Dedifferentiated amniotic fluid mesenchymal stem cell (primary cell): ENCODE measurements around the gene PTPRG.

ENCODE experiments used
- DNase-seq: peaks from one replicate; pipeline ENCODE4 v3.0.0-alpha.2; 2016; ENCODE audit errors: extremely low spot score

The PTPRG gene

DNA sequence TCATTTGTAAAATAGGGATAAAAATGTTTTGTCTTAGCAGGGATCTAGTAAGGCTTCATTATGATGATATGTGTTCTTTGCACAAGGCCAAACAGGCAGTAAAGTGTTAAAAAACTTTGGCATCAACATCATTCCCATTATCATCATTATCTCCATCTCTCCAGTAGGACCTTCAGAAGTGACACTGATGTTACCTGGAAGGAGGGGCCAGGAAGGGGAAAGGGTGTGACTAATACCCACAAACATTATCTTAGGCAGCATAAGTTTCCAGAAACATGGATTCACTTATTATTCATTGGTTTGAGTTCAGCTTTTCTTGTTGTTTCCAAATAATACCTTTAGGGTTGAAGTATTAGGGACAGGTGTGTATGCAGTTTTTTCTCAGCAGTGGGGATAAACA lies 399.6 kb downstream of the PTPRG start:
- DNase-seq = no peak

DNA sequence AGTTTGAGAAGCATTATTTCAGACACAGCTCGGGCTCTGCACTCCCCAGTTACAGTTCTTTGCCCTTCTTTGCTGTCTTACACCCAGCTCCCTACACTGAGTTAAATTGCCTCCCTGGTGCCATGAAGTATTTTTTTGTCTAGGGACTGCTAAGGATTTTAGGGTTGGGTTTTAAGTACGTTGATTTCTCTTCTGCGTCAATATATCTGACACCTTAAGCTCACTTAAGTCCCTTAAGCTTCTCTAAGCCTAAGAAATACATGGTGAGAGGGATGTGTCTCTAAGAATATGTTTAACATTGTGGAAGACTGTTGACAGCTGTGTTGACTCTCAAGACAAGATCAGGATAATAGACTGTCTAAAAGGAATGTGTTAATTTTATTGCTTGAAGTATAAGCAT lies 400.5 kb downstream of the PTPRG start:
- DNase-seq = no peak

GRCh38 chr3:61964566-61964965 lies 403.2 kb downstream of the PTPRG start:
- no peak for DNase-seq

DNA sequence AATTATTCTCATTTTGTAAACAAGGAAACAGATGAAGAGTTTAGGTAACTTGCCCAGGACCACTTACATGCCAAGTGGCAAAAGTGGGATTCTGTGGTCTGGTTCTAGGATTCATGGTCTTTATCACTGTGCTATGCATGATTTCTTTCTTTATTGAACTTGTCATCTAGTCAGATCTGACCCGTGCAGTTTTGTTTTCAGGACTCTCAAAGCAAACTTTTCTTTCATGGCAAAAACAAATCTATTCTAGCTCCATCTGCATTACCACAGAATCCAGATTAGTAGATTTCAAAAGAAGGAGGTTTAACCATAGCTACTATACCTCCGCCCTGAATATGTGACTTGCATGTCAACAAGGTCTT lies 404.4 kb downstream of the PTPRG start:
- DNase-seq = no peak

- DNase-seq = no peak
These were observed 404.8 kb downstream of the PTPRG start for GRCh38 chr3:61966200-61966599.

DNA sequence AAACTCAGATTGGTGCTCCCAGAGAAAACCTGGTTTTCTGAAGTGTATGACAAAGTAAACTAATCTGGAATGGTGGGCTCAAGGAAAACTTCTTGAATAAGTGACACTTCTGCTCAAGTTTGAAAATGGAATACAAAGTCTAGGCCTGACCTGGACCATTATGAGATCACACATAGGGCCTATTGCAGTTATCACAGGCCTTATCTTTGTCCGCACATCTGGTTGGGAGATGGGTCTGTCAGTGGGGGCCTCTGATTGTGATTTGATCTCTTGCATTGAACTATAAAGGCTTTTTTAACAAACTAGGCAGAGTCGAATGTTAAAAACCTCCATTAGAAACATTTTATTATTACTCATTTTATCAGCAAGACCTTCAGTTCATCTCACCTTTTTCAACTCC lies 405.6 kb downstream of the PTPRG start:
- DNase-seq = no peak

DNA sequence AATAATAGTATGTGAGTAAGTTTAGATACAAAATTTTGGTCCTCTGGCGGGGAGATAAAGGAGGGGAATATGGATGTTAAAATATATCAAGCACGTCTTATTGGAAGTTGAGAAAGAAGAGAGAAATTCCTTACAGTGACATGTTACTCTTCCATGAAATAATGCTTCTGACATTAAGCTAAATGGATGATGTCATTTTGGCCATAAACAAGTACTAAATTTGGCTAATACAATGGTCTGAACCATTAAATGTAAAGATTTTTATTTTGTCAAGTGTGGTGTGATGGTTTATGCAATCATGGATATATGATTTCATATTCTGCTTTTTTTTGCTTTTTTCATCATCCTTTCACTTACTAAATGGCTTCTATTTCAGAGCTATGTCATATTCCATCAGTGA lies 406.6 kb downstream of the PTPRG start:
- DNase-seq = no peak

GRCh38 chr3:61974662-61975061 lies 413.3 kb downstream of the PTPRG start:
- no peak for DNase-seq

DNA sequence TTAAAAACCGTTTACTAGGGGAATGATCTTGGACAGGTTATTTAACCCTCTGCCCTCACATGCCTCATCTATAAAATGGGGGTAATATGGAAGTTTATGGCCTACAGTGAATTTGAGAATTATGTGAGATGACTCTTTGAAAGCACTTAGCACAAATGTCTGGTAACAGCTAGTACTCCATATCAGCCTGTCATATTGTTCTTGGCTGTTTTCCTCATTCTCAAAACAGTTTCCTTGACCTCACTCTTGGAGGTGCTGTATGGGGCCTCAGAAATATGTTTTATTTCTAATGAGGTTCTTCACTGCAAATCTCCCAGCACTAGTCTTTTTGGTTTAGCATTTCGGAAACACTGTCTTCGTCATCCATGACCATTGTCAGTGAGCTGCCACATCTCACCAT lies 413.8 kb downstream of the PTPRG start:
- DNase-seq = no peak

DNA sequence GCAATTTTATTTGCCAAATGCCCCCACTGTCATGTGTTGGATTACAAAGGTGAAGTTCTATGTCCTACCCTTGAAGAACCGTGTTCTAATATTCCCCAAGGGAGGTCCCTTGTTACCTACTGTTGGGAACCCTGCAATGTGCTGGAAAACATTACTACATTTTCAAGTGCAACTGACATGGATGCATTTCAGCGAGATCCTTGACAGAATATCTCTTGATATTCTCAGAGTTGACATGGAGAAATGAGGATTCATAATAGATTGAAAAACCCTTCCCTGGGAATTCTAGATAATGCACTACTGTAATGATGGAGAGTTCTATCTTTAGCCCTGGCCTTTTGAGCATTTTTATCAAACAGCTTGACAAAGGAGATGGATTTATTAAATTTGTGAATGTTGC lies 414.6 kb downstream of the PTPRG start:
- no peak for DNase-seq

DNA sequence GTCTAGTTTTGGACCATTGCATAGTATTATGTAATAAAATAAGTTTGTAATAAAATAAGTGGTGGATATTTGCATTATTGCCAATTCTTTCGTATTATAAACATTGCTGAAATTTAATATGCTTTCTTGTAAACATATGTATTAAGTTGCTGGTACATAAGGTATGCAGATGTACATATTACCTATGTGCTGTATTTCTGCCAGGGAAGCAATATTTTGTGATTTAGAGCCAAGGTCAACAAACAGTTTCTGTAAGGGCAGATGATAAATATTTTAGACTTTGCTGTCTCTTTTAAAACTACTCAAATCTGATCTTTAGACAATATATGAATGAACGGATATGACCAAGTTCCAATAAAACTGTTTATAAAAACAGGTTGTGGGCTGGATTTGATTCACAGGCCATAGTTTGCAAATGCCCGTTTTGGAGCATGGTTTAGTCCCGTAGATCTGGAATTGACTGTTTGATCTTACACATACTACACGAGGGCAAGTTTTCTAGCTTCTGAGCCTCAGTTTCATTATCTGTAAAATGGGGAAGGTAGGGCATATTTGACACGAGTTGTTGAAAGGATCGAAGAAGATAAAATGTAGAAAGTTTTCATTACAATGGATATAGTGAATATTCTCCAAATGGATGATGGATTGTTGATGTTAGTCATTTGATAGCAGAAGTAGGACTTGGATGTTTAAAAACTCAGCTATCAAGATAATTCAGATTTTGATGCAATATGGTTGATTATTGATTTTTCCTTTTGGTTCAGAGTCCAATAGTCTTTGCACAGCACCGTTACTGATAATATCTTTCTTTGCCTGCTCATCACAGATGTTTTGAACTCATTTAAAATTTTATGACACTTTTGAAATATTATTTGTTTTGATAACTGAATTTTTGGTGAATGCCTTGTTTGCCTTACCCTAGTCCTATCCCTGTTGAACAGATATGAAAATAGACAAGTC lies 417.4 kb downstream of the PTPRG start:
- DNase-seq = no peak

DNA sequence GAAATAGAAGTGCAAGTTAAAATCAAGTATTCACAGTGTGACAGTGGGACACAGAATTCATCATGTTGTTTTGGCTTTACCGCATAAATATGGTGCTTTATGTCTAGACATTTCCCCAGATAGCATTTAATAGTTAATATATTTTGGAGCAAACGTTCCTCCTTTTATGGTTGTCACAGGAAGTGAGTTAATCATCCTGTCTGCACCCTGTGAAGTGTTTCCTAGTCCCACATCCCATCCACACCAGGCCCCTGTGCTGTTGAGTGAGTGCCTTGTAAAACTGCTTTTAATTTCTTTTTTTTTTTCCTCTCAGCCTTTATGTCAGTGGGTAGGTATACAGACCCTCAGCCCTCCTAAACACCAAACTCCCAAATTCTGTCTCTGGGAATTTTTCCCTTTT lies 418.3 kb downstream of the PTPRG start:
- DNase-seq = no peak

DNA sequence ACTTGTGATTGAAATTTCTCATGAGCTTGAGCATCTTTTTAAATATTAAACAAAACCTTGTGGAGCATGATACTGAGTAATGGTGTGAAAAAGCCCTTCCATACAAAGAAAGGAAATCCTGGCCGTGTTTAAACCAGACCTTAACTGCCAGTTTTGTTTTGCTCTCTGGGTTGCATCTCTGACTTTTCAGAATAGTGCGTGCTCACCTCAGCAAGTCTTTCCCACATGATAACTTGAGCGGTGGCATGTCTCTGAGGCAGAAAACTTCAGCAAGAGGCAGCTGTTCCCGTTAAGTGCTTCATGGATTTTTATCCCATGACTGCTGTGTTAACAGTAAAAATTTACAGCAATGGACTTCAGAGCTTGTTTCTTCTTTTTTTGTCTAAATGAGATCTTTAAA lies 418.7 kb downstream of the PTPRG start:
- DNase-seq = no peak

DNA sequence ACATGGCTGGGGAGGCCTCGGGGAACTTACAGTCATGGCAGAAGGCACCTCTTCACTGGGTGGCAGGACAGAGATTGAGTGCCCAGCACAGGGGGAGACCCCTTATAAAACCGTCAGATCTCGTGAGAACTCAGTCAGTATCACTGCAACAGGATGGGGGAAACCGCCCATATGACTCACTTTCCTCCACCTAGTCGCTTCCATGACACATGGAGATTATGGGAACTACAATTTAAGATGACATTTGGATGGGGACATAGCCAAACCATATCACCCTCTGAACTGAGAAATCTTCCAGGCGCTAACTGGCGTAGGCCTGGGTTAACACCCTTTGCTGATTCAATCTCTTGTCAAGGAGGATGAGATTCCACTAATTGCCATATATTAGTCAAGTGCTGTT lies 419.7 kb downstream of the PTPRG start:
- DNase-seq = no peak

GRCh38 chr3:61983479-61983878 lies 422.1 kb downstream of the PTPRG start:
- no peak for DNase-seq

- DNase-seq = no peak
These were observed 423.6 kb downstream of the PTPRG start for GRCh38 chr3:61985020-61985419.

GRCh38 chr3:61986473-61986872 lies 425.1 kb downstream of the PTPRG start:
- DNase-seq = no peak

DNA sequence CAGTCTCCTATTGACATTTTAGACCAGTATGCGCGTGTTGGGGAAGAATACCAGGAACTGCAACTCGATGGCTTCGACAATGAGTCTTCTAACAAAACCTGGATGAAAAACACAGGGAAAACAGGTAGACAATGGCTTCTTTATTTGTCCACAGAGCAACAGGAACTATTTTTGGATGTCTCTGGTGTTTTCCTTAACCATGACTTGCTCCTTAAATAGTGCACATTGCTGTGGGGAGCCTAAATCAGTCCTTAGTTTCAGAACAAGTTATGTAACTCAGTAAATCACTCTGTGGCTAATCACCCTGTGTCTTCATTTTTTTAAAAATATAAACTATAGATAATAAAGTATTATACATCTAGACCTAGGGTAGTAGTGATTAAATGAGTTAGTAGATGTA lies 428.3 kb downstream of the PTPRG start:
- no peak for DNase-seq

GRCh38 chr3:61990327-61991027 lies 429.1 kb downstream of the PTPRG start:
- DNase-seq = no peak

- no peak for DNase-seq
These were observed 430.3 kb downstream of the PTPRG start for GRCh38 chr3:61991706-61992105.

DNA sequence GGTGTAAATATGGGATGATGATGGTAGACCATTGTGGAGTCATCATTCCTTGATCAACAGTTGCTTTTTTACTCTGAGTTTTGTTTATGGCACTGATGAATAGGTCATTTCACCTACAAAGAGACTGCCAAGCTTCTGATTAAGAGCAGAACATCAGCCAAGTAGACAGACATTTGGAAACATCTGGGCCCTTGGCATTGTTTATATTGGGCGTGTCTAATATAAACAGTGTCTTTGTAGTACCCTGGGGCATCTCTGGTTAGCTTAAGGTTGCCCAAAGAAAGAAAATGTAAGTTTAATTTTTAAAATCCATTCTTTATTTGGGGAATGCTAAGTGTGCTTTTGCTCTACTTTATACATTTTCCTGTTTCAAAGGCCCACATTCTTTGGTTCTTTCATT lies 435.0 kb downstream of the PTPRG start:
- no peak for DNase-seq

DNA sequence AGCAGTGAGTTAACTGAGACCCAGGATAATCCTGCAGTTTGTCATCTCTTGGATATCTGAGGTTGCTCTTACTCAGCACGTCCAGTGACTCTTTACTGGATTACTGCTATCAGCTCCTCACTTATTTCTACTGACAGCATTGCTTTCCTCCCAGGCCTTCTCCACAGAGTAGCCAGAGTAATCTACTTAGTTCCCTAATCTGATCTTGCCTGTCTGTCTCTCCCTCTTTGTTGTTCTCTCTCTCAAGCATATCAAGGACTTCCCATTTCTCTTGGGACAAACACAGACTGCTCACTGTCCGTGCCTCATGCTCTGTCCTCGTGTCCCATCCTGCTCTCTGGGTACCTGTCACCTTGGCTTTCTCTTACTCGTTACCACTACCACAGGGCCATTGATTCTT lies 435.7 kb downstream of the PTPRG start:
- DNase-seq = no peak

DNA sequence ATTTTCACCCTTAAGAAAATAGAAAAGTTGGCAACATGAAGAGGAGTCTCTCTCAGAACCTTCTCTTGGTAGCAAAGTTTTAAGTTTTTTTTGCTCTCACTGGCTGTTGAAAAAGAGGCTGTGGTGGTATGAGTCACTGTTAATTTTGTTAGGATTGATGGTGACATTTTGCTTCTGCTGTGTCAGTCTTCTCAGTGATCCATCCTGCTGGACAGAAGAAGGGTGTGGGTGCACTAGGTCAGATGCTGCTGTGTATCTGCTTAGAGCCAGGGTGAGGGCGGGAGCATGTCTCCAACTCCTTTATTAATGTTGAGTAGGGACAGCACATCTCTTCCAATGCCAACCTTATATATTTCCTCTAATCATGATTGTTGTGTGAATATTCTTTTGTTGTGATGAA lies 442.5 kb downstream of the PTPRG start:
- no peak for DNase-seq
